HG03159 (cell line): ENCODE results near the gene TRIM13.

ENCODE experiments used
- ATAC-seq: cut with Tn5 transposase; IDR thresholded peaks from one replicate; pipeline ENCODE4 v1.9.1; 2021; ENCODE audit warnings: mild to moderate bottlenecking, moderate library complexity; ENCODE audit not compliant: unreplicated experiment

The TRIM13 gene

GRCh38 chr13:49996161-49996915, 504 bp upstream of the TRIM13 start:
- ATAC-seq, result peak; percentile 45

DNA sequence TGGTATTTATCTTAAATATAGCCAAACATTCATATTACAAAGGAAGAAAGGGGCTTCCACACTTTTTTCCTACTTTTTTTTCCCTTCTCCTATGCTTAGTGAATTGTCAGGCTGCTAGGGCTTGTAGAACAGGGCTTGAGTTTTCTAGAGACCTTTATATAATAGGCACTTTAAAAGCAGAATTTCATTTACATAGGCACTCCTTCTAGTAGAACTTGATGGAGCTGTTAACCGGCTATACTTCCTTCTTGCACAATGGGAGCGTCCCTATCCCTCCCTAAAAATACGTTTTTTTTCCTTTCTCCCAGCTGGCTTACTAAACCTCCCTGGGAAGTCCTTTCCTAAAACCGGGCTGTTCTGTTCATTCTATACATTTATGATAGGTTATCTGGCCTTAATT, 1.1 kb downstream of the TRIM13 start:
- no peak for ATAC-seq

DNA sequence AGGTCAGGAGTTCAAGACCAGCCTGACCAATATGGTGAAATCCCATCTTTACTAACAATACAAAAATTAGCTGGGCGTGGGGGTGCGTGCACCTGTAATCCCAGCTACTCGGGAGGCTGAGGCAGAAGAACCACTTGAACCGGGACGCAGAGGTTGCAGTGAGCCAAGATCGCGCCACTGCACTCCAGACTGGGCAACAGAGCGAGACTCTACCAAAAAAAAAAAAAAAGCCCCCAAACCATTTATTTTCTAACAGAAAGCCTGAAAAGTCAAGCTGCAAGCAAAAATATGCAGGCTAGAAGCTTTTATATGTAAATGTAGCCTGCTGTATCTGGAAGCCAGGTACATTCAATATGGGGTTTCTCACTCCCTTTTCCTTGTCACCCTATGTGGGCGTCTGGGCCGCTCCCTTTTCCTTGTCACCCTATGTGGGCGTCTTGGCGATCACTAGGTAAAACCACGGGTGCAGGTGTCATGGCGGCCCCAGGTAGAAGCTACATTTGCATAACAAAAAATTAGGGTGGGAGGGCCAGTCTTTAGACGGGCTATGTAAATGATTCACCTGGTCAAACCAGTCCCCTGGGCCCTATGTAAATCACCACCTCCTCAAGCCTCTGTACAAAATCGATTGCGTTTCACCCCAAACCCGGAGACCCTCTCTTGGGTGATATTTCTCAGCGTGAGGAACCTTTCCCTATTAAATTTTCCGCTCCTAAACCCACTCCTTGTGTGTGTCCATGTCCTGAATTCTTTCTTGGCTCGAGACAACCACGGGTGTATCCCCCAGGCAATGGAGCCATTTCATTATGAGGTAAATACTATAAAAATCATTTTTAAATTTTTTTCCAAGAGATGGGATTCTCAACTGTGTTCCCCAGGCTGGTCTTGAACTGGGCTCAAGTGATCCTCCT, 2.1 kb downstream of the TRIM13 start:
- ATAC-seq, result no peak

DNA sequence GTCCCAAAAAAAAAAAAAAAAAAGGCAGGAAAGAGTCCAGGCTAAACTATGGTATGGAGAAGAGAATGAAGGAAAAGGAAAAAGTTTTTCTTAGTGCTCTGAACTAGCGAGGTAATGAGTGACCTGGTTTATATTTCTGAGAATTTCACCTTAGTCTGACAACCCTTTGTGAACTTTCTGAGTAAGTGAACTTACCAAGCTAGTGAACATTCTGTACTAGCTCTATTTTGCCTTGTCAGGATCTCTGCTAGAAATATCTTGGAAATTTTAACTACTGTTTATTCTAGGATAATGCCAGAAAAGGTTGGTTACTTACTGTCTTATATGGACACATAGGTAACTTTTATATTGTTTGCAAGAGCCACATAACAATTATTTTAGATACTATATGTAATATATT, 4.4 kb downstream of the TRIM13 start:
- no peak for ATAC-seq

DNA sequence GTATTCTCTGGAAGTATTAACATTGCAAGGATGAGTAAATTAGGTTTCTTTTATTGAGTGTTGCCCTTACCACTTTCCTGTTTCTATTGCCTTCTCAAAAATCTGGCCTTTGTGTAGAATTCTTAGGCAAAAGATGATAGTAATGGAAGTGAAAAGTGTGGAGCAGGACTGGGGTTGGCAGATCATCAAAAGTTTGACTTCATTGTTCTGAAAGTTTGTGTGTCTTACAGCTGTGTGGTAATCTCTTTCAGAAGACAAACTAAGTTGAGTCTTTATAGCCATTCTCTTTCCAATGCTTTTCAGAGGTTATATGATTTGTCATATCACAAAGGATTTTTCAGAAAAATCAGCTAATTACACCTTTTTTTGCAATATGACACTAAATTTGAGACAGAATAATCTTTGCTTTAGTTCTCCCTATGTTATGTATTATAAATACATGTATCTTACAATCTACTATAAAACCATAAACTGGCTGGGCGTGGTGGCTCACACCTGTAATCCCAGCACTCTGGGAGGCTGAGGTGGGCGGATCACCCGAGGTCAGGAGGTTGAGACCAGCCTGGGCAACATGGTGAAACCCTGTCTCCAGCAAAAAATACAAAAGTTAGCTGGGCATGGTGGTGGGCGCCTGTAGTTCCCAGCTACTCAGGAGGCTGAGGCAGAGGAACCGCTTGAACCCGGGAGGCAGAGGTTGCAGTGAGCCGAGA, 9.7 kb downstream of the TRIM13 start:
- no peak for ATAC-seq

GRCh38 chr13:50011461-50011860, 14.6 kb downstream of the TRIM13 start:
- no peak for ATAC-seq

GRCh38 chr13:50012396-50013169, 15.7 kb downstream of the TRIM13 start:
- ATAC-seq, result no peak

GRCh38 chr13:50014386-50014785, 17.5 kb downstream of the TRIM13 start:
- ATAC-seq, result no peak

DNA sequence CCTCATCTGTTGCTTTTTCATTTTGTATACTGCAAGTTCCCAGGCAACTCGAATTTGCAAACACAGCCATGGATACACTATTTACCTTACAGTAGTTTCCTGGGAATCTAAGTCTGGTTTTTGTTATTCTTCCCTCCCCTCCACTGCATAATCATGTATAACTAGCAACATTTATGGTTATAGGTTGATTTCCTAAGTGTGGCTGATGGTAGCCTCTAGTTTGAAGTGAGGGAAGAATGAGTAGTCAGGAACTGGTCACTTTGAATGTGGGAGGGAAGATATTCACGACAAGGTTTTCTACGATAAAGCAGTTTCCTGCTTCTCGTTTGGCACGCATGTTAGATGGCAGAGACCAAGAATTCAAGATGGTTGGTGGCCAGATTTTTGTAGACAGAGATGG, 18.4 kb downstream of the TRIM13 start, which contains the start of gene KCNRG:
TSS of gene KCNRG (plus strand) at position 187 of the 400 bp plus-strand sequence. CDS start at position 237, 50 bp downstream.
- ATAC-seq, result no peak

DNA sequence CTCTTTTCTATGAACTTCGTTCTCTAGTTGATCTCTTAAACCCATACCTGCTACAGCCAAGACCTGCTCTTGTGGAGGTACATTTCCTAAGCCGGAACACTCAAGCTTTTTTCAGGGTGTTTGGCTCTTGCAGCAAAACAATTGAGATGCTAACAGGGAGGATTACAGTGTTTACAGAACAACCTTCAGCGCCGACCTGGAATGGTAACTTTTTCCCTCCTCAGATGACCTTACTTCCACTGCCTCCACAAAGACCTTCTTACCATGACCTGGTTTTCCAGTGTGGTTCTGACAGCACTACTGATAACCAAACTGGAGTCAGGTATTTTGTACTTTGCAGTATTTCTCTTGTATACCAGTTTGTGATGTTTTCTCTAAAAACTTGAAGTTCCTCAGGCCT, 18.9 kb downstream of the TRIM13 start:
- ATAC-seq, result no peak

- ATAC-seq, result no peak
Measured at GRCh38 chr13:50016444-50016843, 19.6 kb downstream of the TRIM13 start.

GRCh38 chr13:50017819-50018218, 21.0 kb downstream of the TRIM13 start:
- no peak for ATAC-seq

GRCh38 chr13:50025436-50025835, 28.6 kb downstream of the TRIM13 start:
- ATAC-seq, result no peak

GRCh38 chr13:50026788-50027473, 30.1 kb downstream of the TRIM13 start:
- peak; percentile 99 for ATAC-seq

- ATAC-seq, result no peak
Measured at GRCh38 chr13:50030315-50030714, 33.5 kb downstream of the TRIM13 start.

DNA sequence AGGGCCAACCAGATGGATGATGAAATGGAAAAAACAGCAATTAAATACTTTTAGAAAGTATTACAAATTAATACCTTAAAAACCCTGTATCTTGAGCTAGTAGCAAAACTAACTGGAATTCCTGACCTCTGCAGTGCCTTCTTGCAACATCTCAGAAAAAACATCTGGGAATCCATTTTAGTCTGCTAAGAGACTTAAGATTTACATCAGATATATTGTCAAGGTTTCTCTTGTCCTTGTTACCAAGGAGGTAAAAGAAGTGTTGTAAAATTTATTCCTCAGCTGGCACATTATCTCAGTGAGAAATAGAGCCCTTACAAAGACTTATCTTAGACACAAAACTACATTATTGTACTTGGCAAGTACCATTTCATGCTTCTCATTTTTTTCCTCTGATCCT, 36.9 kb downstream of the TRIM13 start:
- ATAC-seq, result no peak

- no peak for ATAC-seq
Measured at GRCh38 chr13:50037788-50038187, 40.9 kb downstream of the TRIM13 start.

GRCh38 chr13:50038266-50038665, 41.4 kb downstream of the TRIM13 start:
- no peak for ATAC-seq

GRCh38 chr13:50052478-50052877, 55.6 kb downstream of the TRIM13 start:
- no peak for ATAC-seq

DNA sequence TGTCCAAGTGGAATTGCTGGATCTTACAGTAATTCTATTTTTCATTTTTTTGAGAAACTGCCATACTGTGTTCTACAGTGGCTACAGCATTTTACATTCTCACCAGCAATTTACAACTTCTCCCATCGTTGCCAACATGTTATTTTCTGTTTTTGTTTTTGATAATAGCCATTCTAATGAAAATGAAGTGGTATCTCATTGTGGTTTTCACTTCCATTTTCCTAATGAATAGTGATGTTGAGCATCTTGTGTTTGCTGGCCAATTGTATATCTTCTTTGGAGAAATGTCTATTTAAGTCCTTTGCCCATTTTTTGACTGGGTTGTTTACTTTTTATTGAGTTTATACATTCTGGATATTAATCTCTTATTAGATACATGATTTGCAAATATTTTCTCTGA, 57.0 kb downstream of the TRIM13 start:
- ATAC-seq, result no peak
